ENCODE results near the gene PEAK1. TPM values are rescaled to one million over a fixed set of nuclear protein-coding genes. Genes with fewer than 3 reads are reported as not detected.
A peak's percentile ranks its signal among the peaks of the same experiment; 100 is the strongest.

The PEAK1 gene
- total and polyA plus RNA-seq, 3 experiments from 2014 or later, result 2.2 to 26.3 (median 25.1) TPM

- Mint-ChIP-seq H3K36me3 (no peaks in the 10 kb centered on the region), H3K9me3 (no peaks in the 10 kb centered on the region), H3K4me3 (no peak overlapping the region), H3K27ac (no peak overlapping the region), H3K27me3 (peaks cover 0 to 10% of the 10 kb centered on the region in 2 donors), H3K4me1 (no peaks in the 10 kb centered on the region)
- Histone ChIP-seq H3K36me3 (ENCODE audit: insufficient read depth, low read length) (no peaks in the 10 kb centered on the region), H3K4me3 (ENCODE audit: low read length) (no peak overlapping the region), H3K27ac (ENCODE audit: low read depth, low read length) (no peak overlapping the region), H3K27me3 (ENCODE audit: insufficient read depth, low read length, poor library complexity, severe bottlenecking) (no peaks in the 10 kb centered on the region), H3K4me1 (ENCODE audit: insufficient read depth, low read length) (no peaks in the 10 kb centered on the region), H3K9me3 (ENCODE audit: low read length) (no peaks in the 10 kb centered on the region)
- DNase-seq, result no peak
- POLR2A ChIA-PET, result no interaction called here
- CTCF ChIA-PET, result no interaction called here
Observed at GRCh38 chr15:77091097-77091496, 328.8 kb downstream of the PEAK1 start.

GRCh38 chr15:77087213-77087612 is 332.7 kb downstream of the PEAK1 start:
- Mint-ChIP-seq H3K9me3 (no peaks in the 10 kb centered on the region), H3K4me1 (peaks cover 16 to 20% (median 17%) of the 10 kb centered on the region in 3 donors), H3K27me3 (peaks cover 0 to 4% of the 10 kb centered on the region in 2 donors), H3K36me3 (no peaks in the 10 kb centered on the region), H3K27ac (no peak overlapping the region), H3K4me3 (no peak overlapping the region)
- no peak for DNase-seq
- H3K4me3 ChIP-seq (ENCODE audit: low read length), result no peak overlapping the region
- ChIA-PET POLR2A (no interaction called here), CTCF (interaction anchor here (0.9 kb wide), 1 partner anchor 14 kb away, joined by 3 read pairs; no protein-coding TSS in a partner anchor)
- H3K9me3 ChIP-seq (ENCODE audit: low read length), result no peaks in the 10 kb centered on the region
- no peaks in the 10 kb centered on the region for H3K27me3 ChIP-seq (ENCODE audit: insufficient read depth, low read length, poor library complexity, severe bottlenecking)
- H3K27ac ChIP-seq (ENCODE audit: low read depth, low read length), result no peak overlapping the region
- peaks cover 7% of the 10 kb centered on the region for H3K4me1 ChIP-seq (ENCODE audit: insufficient read depth, low read length)
- no peaks in the 10 kb centered on the region for H3K36me3 ChIP-seq (ENCODE audit: insufficient read depth, low read length)

GRCh38 chr15:77085297-77085696 is 334.6 kb downstream of the PEAK1 start:
- Histone ChIP-seq H3K27me3 (ENCODE audit: insufficient read depth, low read length, poor library complexity, severe bottlenecking) (no peaks in the 10 kb centered on the region), H3K4me3 (ENCODE audit: low read length) (no peak overlapping the region), H3K4me1 (ENCODE audit: insufficient read depth, low read length) (peaks cover 7% of the 10 kb centered on the region), H3K9me3 (ENCODE audit: low read length) (no peaks in the 10 kb centered on the region), H3K36me3 (ENCODE audit: insufficient read depth, low read length) (no peaks in the 10 kb centered on the region), H3K27ac (ENCODE audit: low read depth, low read length) (no peak overlapping the region)
- Mint-ChIP-seq H3K4me1 (peaks cover 16 to 20% (median 17%) of the 10 kb centered on the region in 3 donors), H3K4me3 (peak overlapping the region in 1 of 7 donors; percentile 35), H3K9me3 (no peaks in the 10 kb centered on the region), H3K36me3 (no peaks in the 10 kb centered on the region), H3K27me3 (no peaks in the 10 kb centered on the region), H3K27ac (peak overlapping the region in 3 of 8 donors; percentile 47 to 66 (median 62))
- CTCF ChIA-PET, result no interaction called here
- POLR2A ChIA-PET, result no interaction called here
- no peak for DNase-seq

- H3K9me3 Mint-ChIP-seq, result no peaks in the 10 kb centered on the region
Observed at GRCh38 chr15:77084436-77084835, 335.5 kb downstream of the PEAK1 start.

GRCh38 chr15:77083381-77084160 is 336.3 kb downstream of the PEAK1 start:
- Histone ChIP-seq H3K4me3 (ENCODE audit: low read length) (no peak overlapping the region), H3K4me1 (ENCODE audit: insufficient read depth, low read length) (peaks cover 7% of the 10 kb centered on the region), H3K9me3 (ENCODE audit: low read length) (no peaks in the 10 kb centered on the region), H3K27me3 (ENCODE audit: insufficient read depth, low read length, poor library complexity, severe bottlenecking) (no peaks in the 10 kb centered on the region), H3K27ac (ENCODE audit: low read depth, low read length) (no peak overlapping the region), H3K36me3 (ENCODE audit: insufficient read depth, low read length) (no peaks in the 10 kb centered on the region)
- H3K27me3 Mint-ChIP-seq, result no peaks in the 10 kb centered on the region
- CTCF ChIA-PET, result no interaction called here
- no peaks in the 10 kb centered on the region for H3K9me3 Mint-ChIP-seq
- H3K4me1 Mint-ChIP-seq, result peaks cover 16 to 20% (median 17%) of the 10 kb centered on the region in 3 donors
- POLR2A ChIA-PET, result no interaction called here
- DNase-seq, result peak; percentile 25 to 69 (median 53)
- peak overlapping the region in 6 of 8 donors; percentile 21 to 77 (median 56) for H3K27ac Mint-ChIP-seq
- no peaks in the 10 kb centered on the region for H3K36me3 Mint-ChIP-seq
- H3K4me3 Mint-ChIP-seq, result peak overlapping the region; percentile 67 to 84 (median 75)

More at GRCh38 chr15:77084436-77084835, 335.5 kb downstream of the PEAK1 start:
- Histone ChIP-seq H3K27ac (ENCODE audit: low read depth, low read length) (no peak overlapping the region), H3K36me3 (ENCODE audit: insufficient read depth, low read length) (no peaks in the 10 kb centered on the region), H3K9me3 (ENCODE audit: low read length) (no peaks in the 10 kb centered on the region), H3K4me3 (ENCODE audit: low read length) (no peak overlapping the region), H3K4me1 (ENCODE audit: insufficient read depth, low read length) (peaks cover 7% of the 10 kb centered on the region), H3K27me3 (ENCODE audit: insufficient read depth, low read length, poor library complexity, severe bottlenecking) (no peaks in the 10 kb centered on the region)
- ChIA-PET CTCF (no interaction called here), POLR2A (no interaction called here)
- Mint-ChIP-seq H3K4me1 (peaks cover 16 to 20% (median 17%) of the 10 kb centered on the region in 3 donors), H3K36me3 (no peaks in the 10 kb centered on the region), H3K27me3 (no peaks in the 10 kb centered on the region), H3K4me3 (no peak overlapping the region), H3K27ac (peak overlapping the region in 1 of 8 donors; percentile 5)
- no peak for DNase-seq

GRCh38 chr15:77081971-77082370 is 337.9 kb downstream of the PEAK1 start:
- no peaks in the 10 kb centered on the region for H3K27me3 Mint-ChIP-seq
- Histone ChIP-seq H3K4me3 (ENCODE audit: low read length) (no peak overlapping the region), H3K27me3 (ENCODE audit: insufficient read depth, low read length, poor library complexity, severe bottlenecking) (no peaks in the 10 kb centered on the region), H3K36me3 (ENCODE audit: insufficient read depth, low read length) (no peaks in the 10 kb centered on the region), H3K4me1 (ENCODE audit: insufficient read depth, low read length) (peaks cover 7% of the 10 kb centered on the region), H3K27ac (ENCODE audit: low read depth, low read length) (no peak overlapping the region), H3K9me3 (ENCODE audit: low read length) (no peaks in the 10 kb centered on the region)
- POLR2A ChIA-PET, result no interaction called here
- no peaks in the 10 kb centered on the region for H3K36me3 Mint-ChIP-seq
- H3K4me1 Mint-ChIP-seq, result peaks cover 16 to 20% (median 17%) of the 10 kb centered on the region in 3 donors
- H3K4me3 Mint-ChIP-seq, result no peak overlapping the region
- H3K9me3 Mint-ChIP-seq, result no peaks in the 10 kb centered on the region
- H3K27ac Mint-ChIP-seq, result no peak overlapping the region
- CTCF ChIA-PET, result no interaction called here
- no peak for DNase-seq

- ChIA-PET CTCF (no interaction called here), POLR2A (no interaction called here)
- H3K27ac ChIP-seq (ENCODE audit: low read depth, low read length), result no peak overlapping the region
Observed at GRCh38 chr15:77076323-77076915, 343.5 kb downstream of the PEAK1 start.

GRCh38 chr15:77075528-77075927 is 344.4 kb downstream of the PEAK1 start:
- CTCF ChIA-PET, result no interaction called here
- no peak overlapping the region for H3K4me3 Mint-ChIP-seq

More at GRCh38 chr15:77076323-77076915, 343.5 kb downstream of the PEAK1 start:
- no peak for DNase-seq
- no peak overlapping the region for H3K4me3 Mint-ChIP-seq
- no peaks in the 10 kb centered on the region for H3K9me3 ChIP-seq (ENCODE audit: low read length)
- H3K4me3 ChIP-seq (ENCODE audit: low read length), result no peak overlapping the region
- peaks cover 6 to 8% (median 7%) of the 10 kb centered on the region in 3 donors for H3K4me1 Mint-ChIP-seq
- peaks cover 4% of the 10 kb centered on the region in 2 donors for H3K27me3 Mint-ChIP-seq
- H3K4me1 ChIP-seq (ENCODE audit: insufficient read depth, low read length), result peaks cover 3% of the 10 kb centered on the region
- H3K9me3 Mint-ChIP-seq, result no peaks in the 10 kb centered on the region
- no peaks in the 10 kb centered on the region for H3K27me3 ChIP-seq (ENCODE audit: insufficient read depth, low read length, poor library complexity, severe bottlenecking)
- H3K36me3 Mint-ChIP-seq, result no peaks in the 10 kb centered on the region
- no peak overlapping the region for H3K27ac Mint-ChIP-seq
- H3K36me3 ChIP-seq (ENCODE audit: insufficient read depth, low read length), result no peaks in the 10 kb centered on the region

More at GRCh38 chr15:77075528-77075927, 344.4 kb downstream of the PEAK1 start:
- Mint-ChIP-seq H3K4me1 (peaks cover 11 to 13% (median 12%) of the 10 kb centered on the region in 3 donors), H3K27ac (no peak overlapping the region), H3K27me3 (peaks cover 4% of the 10 kb centered on the region in 2 donors), H3K9me3 (no peaks in the 10 kb centered on the region), H3K36me3 (peaks cover 0 to 1% (median 0%) of the 10 kb centered on the region in 3 donors)
- POLR2A ChIA-PET, result no interaction called here
- no peaks in the 10 kb centered on the region for H3K36me3 ChIP-seq (ENCODE audit: insufficient read depth, low read length)
- H3K4me1 ChIP-seq (ENCODE audit: insufficient read depth, low read length), result peaks cover 7% of the 10 kb centered on the region
- DNase-seq, result no peak
- no peak overlapping the region for H3K4me3 ChIP-seq (ENCODE audit: low read length)
- H3K27me3 ChIP-seq (ENCODE audit: insufficient read depth, low read length, poor library complexity, severe bottlenecking), result no peaks in the 10 kb centered on the region
- H3K9me3 ChIP-seq (ENCODE audit: low read length), result no peaks in the 10 kb centered on the region
- H3K27ac ChIP-seq (ENCODE audit: low read depth, low read length), result no peak overlapping the region
